ENCODE results near the gene ZNF777. TPM values are rescaled to one million over a fixed set of nuclear protein-coding genes. Genes with fewer than 3 reads are reported as not detected.

ZNF777 gene
- total and polyA plus RNA-seq, 2 of the 4 experiments (the other 2 are of a cell fraction), result 3.2 to 6.5 TPM

DNA sequence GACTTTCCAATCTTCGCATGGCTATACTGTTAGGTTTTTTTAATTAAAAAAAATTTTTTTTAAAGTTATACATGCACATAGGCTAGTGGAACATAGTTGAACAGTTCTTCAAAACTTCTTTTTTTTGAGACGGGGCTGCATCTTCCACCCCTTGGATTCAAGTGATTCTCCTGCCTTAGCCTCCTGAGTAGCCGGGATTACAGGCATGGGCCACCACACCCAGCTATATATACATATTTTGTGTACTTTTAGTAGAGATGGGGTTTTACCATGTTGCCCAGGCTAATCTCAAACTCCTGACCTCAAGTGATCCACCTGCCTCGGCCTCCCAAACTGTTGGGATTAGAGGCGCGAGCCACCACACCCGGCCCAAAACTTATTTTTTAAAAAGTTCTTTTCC, 17.3 kb downstream of the ZNF777 start:
- no peak overlapping the region for H2BK5ac ChIP-seq (ENCODE audit: low read depth, low read length, poor library complexity, severe bottlenecking)
- H3K14ac ChIP-seq (replicated peaks; ENCODE audit: low read depth, low read length), result no peak overlapping the region
- BruUV-seq (replicated peaks), result no TSS peak
- in situ Hi-C loops (cut with MboI; ENCODE audit: low sequenced_read_pairs), result no loop called here
- dilution Hi-C loops (cut with HindIII; ENCODE audit: low sequenced_read_pairs, unreplicated experiment), result no loop called here
- H2BK20ac ChIP-seq (ENCODE audit: low read depth, low read length), result no peak overlapping the region
- ChIA-PET POLR2A (ENCODE audit: unreplicated experiment) (no interaction called here), CTCF (no interaction called here)
- H3K56ac ChIP-seq (ENCODE audit: extremely low read depth, insufficient read depth, low read length), result no peak overlapping the region
- WGBS, 2 experiments (ENCODE audit: extremely low coverage in 2 of 2, insufficient read length in 1 of 2), result 100% methylated on average over 3 of the region's 7 CpGs; no CpG with 5 or more reads in 1 of the 2 experiments
- H4K8ac ChIP-seq (ENCODE audit: low read depth in 2 of 2, low read length in 2 of 2), result no peak overlapping the region
- H2AK5ac ChIP-seq (ENCODE audit: low read depth, low read length), result no peak overlapping the region
- ATAC-seq (ENCODE audit: low read depth) (no peak), DNase-seq (no peak)
- no peaks in the 10 kb centered on the region for H3K27me3 ChIP-seq (ENCODE audit: control insufficient read depth, insufficient read depth, low read length)
- intact Hi-C loops (cut with micrococcal nuclease), result no loop called here
- no peak overlapping the region for H3K18ac ChIP-seq (ENCODE audit: low read depth, low read length)
- H4K91ac ChIP-seq (ENCODE audit: insufficient read depth, low read depth, low read length), result no peak overlapping the region
- H4K5ac ChIP-seq (ENCODE audit: low read depth, low read length), result no peak overlapping the region
- H2AFZ ChIP-seq (replicated peaks; ENCODE audit: low read length, poor library complexity), result no peak overlapping the region
- no peak overlapping the region for H2AK9ac ChIP-seq (replicated peaks; ENCODE audit: low read depth, low read length, poor library complexity)
- TF ChIP-seq SMC3 (IDR thresholded peaks at IDR 0.05; ENCODE audit: low read depth, low read length) (no peak), RCOR1 (IDR thresholded peaks at IDR 0.05; ENCODE audit: insufficient replicate concordance, low read length) (no peak)
- peaks cover 4% of the 10 kb centered on the region for H3K9me1 ChIP-seq (ENCODE audit: insufficient read depth, low read length)
- H3K4me3 ChIP-seq (ENCODE audit: insufficient read depth, low read depth, low read length), result no peak overlapping the region
- H3K9ac ChIP-seq (ENCODE audit: low read depth, low read length), result no peak overlapping the region
- no peaks in the 10 kb centered on the region for H3K9me3 ChIP-seq (ENCODE audit: control insufficient read depth, insufficient read depth, low read length)
- H3K27ac ChIP-seq (ENCODE audit: insufficient read depth, low read length), result no peak overlapping the region
- H3K79me1 ChIP-seq (ENCODE audit: low read depth in 1 of 2, low read length in 2 of 2), result peaks cover 0 to 18% of the 10 kb centered on the region in 2 experiments; a peak in 2 of 4 replicates
- H3K36me3 ChIP-seq (ENCODE audit: control insufficient read depth, insufficient read depth, low read length), result peaks cover 34% of the 10 kb centered on the region
- H3K4ac ChIP-seq (ENCODE audit: low read depth, low read length), result no peak overlapping the region
- no peak overlapping the region for H2BK120ac ChIP-seq (ENCODE audit: low read depth, low read length)
- H3K23ac ChIP-seq (ENCODE audit: low read depth, low read length), result no peak overlapping the region
- H4K20me1 ChIP-seq (ENCODE audit: insufficient read depth, low read length), result no peaks in the 10 kb centered on the region
- no peak overlapping the region for H3K4me2 ChIP-seq (ENCODE audit: low read depth, low read length)
- no peak overlapping the region for H2BK15ac ChIP-seq (ENCODE audit: low read depth, low read length)
- no peaks in the 10 kb centered on the region for H3K4me1 ChIP-seq (ENCODE audit: control insufficient read depth, insufficient read depth, low read length)

All from IMR-90 (cell line).